Stimulated activated CD4-positive, alpha-beta T cell treated with anti-CD3 and anti-CD28 coated beads, TNF-alpha, amount 100 ng/mL, for 48 hours (primary cell): Measurements from ENCODE around the gene KCNQ1.

Experiments
- DNase-seq, 3 donors: peaks; one replicate each; pipeline ENCODE4 v3.0.0-alpha.2; 2020; ENCODE audit warnings: low read depth in 3 of 3

KCNQ1 gene

DNA sequence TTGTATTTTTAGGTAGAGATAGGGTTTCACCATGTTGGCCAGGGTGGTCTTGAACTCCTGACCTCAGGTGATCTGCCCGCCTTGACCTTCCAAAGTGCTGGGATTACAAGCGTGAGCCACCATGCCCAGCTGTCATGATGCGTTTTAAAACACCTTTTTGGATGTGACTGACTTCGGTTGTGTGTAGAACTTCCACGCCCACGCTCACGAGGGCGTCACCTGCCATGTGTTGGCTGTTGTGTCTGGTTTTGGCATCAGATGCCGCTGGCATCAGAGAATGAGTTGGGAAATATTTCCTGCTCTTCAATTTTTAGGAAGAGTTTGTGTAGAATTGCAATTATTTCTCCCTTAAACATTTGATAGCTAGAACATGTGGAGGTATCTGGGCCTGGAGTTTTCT, 109.1 kb downstream of the KCNQ1 start:
- no peak for DNase-seq

DNA sequence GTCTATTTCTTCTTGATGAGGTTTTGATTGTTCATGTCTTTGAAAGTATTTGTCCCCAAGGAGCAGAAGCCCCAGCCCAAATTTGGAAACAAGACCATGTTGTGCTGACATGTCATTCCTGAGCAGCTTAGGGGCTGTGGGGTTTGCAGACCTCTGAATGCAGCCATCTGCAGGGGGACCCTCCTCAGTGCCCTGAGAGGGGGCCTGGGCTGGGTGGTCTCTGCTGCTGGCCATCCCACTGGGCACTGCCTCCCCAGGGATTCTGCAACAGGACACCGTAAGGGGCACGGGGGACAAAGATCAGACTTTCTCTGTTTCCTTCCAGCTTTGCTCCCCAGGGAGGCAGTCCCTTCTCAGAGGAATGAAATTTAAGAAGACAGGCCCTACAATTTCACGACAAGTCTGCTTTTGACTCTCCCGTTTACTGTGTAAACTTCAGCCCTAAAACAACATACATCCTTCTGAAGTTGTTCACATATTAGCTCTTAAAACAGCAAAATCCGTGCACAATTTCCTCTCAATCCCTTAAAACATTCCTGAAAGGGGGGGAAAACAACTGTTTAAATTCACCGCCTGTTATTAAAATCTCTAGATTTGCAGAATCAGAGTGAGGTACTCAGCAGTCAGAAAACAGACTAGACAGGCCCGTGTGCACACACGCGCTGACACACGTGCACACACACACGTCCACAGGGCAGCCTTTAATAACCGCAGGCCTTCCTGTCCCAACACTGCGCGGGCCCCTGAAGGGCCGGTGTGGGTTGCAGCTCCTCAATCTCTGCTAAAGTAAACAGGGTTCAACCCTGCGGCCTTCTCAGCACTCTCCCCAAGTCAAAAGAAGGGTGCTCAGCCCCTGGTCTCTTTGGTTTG, 109.8 kb downstream of the KCNQ1 start:
- no peak for DNase-seq

DNA sequence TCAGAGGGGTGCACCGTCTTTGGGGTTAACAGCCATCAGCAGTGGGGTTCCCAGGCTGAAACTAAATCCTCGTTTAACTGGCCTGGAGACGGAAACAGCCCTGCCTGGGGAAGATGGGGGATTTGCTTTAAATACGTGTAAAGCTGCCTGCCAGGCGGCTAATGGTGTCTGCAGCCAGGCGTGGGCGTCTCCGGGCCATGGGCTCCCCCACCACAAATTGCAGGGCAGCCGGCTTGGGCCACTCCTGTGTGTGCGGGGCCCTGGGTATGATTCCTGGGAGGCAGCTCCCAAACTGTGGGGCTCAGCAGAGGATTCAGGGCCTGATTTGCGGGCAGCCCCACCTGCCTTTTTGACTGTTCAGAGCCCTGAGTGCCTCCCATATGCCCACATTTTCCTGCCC, 110.5 kb downstream of the KCNQ1 start:
- DNase-seq = no peak

DNA sequence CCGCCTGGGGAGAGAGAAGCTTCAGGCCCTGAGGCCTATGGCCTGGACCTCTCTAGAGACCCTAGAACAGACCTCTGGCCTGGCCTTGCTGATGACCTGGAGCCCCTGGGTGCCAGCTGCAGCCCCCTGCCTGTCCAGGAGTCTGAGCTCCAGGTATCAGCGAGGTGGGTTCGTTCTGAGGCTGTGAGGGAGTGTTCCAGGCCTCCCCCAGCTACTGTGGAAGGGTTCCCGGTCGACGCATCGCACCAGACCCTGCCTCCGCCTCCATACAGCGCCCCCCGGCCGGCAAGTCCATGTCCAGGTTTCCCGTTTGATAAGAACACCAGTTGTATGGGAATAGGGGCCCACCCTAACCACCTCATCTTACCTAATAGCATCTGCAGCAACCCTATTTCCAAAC, 111.1 kb downstream of the KCNQ1 start:
- no peak for DNase-seq

DNA sequence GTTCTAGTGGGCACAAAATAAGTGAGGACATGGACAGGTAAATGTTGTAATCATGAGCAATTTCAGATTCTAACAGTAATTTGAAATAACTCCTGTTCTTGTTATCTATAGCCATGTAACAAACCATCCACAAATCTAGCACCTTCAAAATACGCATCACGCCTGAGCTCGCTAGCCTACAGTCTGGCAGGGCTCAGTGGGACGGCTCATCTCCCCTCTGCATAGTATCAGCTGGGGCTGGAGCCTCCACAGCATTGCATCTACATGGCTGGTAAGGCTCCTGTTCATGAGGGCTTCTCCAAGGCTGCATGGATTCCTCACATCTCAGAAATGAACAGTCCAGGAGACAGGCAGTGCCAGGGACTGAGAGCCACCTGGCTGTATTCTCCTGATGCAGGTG, 112.6 kb downstream of the KCNQ1 start:
- DNase-seq = no peak

DNA sequence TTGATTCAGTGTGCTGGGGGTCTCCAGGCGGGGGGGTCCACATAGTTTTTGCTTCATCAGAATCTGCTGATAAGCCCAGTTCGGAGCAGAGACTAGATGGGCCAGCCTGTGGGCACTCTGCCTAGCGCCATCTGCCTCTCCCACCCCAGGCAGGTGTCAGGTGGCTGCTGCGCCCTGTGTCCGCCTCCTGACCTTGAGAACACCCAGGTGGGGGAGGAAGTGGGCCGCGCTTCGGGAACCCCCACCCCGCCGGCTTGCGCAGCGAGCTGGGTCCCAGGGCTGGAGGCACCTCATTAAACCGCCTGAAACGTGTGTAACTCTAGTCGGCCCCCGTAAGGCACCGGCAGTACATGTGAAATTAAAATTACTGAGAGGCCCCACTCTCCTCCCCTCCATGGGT, 113.6 kb downstream of the KCNQ1 start:
- no peak for DNase-seq

DNA sequence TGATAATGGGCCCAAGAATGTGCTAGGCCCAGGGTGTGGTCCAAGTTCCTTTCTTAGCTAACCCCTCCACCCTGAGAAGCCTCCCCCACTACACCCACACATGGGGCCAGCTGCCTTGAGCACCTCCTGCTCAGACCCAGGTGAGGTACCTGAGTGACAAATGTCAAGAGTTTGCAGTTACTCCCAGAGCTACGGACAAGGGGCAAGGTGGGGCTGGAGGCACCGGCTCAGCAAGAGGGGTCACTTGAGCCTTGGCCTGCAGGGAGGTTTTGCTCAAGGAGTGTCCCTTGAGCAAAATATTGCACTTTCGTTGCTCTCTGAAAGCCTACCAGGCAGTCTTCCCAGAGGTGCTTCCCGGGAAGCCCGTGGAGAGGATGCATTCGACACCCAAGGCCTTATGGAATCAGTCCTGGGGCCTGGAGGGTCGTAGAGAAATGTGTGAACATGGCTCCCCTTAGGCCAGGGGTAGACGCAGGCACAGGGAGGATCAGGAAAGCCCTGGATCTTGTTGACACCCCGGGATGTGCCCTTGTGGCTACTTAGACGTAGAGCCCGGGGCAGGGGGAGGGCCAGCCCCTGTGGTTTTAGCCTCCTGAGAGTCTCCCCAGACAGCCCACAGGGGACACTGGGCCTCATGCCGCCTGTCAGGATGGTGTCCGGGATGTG, 114.2 kb downstream of the KCNQ1 start:
- no peak for DNase-seq

DNA sequence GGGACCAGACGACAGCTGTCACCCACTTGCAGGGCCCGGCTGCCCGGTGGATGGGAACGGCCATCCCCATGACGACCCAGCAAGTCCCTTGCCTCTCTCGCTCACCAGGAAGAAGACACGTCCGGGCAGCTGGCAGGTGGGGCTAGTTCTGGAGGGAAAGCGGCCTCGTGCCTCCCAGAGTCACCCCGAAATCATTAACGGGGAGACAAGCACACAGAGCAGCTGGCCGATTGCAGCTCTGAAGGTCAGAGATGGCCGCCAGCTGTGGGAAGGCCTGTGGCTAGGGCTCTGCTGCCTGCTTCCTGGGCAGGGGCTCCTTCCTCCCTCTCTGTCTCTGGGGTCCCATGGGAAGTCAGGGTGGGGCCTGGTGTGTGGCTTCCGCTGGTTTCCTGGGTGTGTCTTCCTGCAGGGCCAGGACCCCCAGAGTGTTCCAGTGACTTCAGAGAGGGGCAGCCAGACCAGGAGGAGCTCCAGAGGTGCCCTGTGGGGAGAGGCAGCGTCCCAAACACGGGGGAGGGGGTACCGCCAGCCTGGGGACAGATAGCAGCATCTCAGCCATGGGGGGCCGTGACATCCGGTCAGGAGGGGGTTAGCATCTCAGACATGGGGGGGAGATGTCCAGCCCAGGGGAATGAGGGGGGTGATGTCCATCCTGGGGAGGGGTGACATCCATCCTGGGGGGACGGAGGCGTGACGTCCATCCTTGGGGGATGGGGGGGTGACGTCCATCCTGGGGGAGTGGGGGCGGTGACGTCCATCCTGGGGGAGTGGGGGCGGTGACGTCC, 114.9 kb downstream of the KCNQ1 start:
- DNase-seq = no peak

DNA sequence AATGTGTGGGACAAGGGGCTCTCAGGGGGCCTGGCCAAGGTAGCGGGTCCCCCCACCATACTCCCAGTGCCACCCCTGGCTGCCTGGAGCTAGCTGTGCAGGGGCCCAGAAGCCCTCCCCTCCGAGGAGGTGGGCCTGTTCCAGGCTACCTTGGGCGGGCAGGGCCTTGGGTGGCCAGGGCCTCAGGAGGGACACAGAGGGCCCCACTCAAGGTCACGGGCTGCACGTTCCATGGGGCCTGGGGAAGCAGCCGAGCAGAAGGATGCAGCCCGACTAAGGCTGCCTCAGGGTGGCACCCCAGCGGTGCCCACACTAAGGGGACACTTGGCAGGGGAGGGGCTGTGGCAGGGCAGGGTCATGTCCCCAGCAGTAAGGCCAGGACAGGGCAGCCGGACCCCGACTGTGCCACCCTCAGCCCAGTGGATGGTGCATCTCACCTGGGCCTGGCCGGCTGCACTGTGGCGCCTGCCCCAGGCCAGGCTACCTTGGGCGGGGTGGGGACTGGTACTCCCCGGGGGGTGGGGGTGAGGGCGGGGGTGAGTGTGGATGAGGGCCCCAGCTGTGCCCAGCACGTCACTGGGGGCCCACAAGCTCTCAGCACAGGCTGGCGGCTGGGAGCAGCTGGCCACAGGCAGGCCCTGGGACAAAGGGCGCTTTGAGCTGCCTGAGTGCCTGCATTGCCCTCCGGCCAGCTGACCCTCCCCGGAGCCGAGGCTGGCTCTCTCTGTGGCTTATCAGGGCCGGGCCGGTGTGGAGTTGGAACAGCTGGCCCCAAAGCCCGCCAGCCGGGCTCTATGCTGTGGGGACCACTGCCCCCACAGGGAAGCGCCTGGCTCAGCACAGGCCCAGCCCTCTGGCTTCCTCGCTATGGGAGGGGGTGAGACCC, 117.1 kb downstream of the KCNQ1 start:
- no peak for DNase-seq

DNA sequence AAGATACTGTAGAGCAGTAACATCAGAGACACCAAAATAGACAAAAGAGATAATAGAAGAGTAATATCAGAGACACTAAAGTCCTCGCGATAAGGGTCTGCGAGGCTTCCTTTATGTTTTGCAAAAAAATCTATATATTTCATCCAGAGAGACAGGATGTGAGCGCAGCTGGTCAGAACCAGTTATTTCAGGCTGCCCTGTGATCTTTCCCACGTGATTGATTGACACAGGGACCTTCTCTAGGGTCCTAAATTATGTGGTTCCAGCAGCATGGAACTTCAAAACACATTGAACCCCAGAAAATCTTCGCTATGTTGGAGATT, 118.0 kb downstream of the KCNQ1 start:
- no peak for DNase-seq

DNA sequence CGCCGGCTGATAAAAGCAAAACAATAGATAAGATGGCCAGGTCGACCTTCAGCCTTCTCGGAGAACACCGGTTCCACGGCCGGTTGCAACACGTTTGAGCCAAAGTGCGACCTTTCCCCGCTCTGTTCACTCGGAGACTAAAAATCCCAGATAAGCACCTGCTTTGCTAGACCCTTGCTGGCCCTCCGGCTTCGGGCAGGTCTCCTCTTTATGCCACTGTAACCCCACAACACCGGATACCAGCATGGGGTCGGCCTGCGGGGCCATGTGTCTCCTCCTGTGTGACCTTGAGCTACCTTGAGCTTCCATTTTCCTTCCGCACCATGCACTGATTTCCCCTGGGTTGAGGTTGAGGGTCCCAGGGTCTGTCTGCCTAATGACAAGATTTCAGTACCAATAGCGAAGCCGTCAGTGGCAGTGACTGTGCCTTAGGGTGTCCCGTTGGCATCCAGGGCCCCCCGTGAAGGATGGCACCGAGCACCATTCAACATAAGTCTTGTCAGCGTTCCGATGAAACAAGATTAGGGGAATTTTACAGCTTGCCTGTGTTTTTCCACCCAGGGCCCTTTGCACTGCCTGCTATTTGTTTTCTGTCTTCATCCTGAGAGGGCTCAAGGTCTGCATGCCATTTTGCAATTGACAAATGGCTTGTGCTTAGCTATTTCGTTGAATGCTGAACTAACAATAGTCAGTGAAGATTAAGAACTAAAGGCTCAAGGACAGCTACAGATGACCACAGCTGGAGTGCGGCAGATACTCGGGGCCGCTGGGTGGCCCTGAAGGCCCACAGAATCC, 118.6 kb downstream of the KCNQ1 start:
- no peak for DNase-seq

DNA sequence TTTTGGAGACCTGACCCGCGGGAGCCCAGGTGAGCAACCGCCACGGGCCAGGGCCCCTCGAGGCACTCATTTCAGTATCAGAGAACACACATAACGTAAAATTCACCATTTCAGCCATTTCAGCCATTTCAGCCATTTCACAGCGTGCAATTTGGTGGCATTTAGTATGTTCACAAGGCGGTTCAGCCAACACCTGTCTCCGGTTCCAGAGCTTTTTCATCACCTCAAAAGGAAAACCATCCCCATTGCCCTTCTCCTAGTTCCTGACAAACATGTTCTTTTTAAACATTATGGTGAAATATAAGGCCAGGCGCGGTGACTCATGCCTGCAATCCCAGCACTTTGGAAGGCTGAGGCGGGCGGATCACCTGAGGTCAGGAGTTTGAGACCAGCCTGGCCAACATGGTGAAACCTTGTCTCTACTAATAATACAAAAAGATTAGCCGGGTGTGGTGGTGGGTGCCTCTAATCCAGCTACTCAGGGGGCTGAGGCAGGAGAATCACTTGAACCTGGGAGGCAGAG, 119.3 kb downstream of the KCNQ1 start:
- no peak for DNase-seq

DNA sequence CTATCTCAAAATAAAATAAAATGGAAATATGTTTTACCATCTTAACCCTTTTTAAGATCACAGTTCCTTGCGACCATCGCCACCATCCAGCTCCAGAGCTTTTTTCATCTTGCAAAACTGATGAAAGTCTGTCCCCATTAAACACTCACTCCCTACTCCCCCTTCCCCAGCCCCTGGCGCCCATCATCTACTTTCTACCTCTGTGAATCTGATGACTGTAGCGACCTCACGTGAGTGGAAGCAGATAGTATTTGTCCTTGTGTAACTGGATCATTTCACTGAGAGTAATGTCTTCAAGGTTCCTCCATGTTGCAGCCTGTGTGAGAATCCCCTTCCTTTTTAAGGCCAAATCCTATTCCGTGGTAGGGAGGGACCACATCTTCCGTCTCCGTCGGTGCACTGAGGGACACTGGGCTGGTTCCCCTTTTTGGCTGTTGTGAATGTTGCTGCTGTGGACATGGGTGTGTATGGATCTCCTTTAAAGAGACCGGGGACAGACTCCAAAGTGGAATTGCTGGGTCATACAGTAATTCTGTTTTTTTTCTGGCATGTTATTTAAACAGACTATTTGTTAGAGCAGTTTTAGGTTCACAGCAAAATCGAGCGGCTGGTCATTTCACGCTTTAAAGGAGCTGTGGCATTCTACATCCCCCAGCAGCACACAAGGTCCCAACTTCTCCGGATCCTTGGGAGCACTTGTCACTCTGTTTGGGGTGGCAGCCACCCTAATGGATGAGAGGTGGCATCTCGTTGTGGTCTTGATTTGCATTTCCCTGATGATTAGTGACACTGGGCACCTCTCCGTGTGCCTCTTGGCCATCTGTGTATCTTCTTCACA, 120.0 kb downstream of the KCNQ1 start:
- DNase-seq = no peak

DNA sequence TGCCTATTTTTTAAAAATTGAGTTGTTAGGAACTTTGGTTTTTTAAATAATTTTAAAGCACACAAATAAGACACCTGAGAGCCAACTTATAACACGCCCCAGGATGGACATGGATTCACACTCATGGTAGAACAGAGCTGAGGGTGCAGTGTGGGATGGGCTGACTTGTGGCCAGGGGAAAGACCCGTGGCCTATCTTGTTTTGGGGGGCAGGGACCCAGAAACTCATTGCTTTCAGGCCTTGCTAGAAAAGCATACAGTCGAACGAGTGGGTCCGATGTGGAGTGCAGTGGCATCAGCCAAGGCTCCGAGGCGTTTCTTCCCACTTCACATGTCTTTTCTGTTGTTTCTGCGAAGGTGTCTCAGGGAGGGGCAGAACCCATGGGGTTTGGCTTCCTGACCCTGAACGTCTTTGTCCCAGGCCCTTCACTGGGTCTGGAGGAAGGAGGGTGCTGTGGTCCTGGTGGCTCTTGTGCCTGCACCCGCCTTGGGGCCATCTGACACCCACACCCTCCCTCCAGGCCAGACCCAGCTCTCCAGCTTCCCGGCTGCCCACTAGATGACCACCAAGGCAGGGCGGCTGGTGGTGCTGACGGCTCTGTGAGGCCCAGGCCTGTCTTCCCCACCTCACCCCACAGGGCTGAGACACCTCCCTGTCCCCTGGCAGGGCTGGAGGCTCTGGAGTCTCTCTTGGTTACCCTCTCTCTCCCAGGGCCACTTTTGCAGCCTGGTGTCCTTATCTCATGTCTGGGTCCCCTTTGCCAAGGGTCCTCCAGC, 120.8 kb downstream of the KCNQ1 start:
- DNase-seq = no peak

DNA sequence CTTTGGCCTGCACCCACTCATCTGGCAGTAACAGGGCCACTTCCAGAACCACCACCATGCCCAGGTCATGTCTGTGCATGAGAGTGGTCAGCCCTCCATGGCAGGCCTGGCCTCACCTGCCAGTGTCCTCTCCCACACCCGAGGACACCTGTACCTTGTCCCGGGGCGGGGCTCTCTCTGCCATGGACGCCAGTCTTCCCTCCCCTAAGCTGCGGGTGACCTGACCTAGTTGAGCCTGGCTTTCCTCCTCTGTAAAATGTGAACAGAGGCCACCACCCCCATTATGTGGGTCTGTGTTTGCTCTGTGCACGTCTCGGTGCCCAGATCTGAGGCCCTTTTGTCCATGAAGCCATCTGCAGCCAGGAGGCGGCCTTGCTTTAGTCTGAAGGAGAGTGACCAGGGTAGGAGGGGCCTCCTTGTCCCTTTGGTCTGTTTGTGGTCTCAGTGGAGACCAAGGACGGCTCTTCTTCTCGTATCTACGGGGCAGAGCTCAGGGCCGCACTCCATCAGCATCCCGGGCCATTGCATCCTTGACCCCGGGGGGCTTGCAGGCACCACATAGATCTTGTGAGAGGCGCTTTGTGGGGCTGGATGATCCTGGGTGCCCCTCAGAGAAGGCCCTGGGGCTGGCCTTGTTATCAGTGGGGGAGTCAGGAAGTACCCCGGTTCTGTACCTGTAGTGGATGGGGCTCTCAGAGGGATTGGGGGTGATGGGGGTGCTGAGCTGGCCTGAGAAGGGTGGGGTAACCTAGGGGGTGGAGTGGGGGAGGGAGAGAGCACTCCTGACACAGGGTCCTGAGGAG, 121.6 kb downstream of the KCNQ1 start:
- no peak for DNase-seq

DNA sequence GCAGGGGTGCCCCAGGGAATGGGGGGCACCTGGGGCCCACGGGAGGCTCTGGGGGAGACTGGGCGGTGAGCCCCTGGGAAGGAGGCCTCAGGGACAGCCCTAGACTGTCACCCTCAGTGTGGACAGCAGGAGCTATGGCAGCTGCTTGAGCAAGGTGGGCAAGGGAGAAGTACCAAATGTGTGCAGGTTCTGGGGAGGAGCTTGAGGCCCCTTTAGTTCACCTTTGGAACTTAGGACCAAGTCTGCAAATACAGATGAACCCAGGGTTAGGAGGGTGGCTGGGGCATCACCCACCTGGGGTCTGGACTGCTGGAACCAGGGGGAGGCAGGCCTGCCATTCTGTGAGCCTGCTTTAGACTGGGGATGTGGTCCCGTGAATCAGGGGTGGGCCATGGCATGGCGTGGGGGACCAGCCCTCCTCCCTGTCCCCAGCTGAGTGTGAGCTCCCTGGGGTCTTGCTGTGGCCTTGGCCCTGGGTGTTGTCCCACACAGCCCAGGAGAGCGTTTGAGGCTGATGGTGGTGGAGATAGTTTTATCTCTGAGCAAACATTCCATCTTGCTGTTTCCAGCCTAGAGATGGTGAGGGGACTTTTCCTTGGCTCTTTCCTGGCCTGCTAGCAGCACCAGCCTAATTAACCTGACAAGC, 122.3 kb downstream of the KCNQ1 start:
- no peak for DNase-seq

DNA sequence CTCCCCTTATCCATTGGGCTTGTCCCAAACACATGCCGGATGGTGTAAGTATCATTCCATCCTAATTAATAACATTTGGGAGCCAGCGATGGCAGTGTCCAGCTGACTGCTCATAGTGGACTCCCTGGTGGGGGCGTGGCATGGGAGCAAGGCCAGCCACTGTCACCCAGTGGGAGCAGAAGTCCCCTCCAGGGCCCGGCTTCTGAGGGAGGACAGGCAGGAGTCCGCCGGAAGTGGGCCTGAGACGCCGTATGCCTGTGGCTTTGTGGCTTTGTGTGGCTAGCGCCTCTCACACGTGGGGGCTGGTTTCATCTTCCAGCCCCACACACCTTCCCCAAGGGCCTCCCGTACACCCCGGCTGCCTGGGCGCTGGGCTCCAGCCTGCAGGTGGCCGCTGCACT, 124.5 kb downstream of the KCNQ1 start:
- no peak for DNase-seq
